ENCODE data around the gene UNC50. TPM values are rescaled to one million over a fixed set of nuclear protein-coding genes. Genes with fewer than 3 reads are reported as not detected.

The UNC50 gene
- total RNA-seq, 1 donor from 2014 or later: 74.6 TPM

- H3K4me3 Mint-ChIP-seq: no peak overlapping the region
- no peaks in the 10 kb centered on the region for H3K9me3 Mint-ChIP-seq
- no peaks in the 10 kb centered on the region for H3K79me2 ChIP-seq (ENCODE audit: low read depth)
- no peak overlapping the region for H3K4me2 ChIP-seq
- H3K27ac Mint-ChIP-seq: no peak overlapping the region
- no peaks in the 10 kb centered on the region for H3K27me3 ChIP-seq
- peaks cover 10% of the 10 kb centered on the region for H3K36me3 Mint-ChIP-seq
- no peaks in the 10 kb centered on the region for H3K36me3 ChIP-seq
- no peaks in the 10 kb centered on the region for H3F3A ChIP-seq (ENCODE audit: low read depth)
- H3K4me1 ChIP-seq: no peaks in the 10 kb centered on the region
- H2AFZ ChIP-seq (replicated peaks): no peak overlapping the region
- H3K9me3 ChIP-seq (ENCODE audit: low read depth): no peaks in the 10 kb centered on the region
- no peak overlapping the region for H3K9ac ChIP-seq
- TF ChIP-seq EZH2 (IDR thresholded peaks at IDR 0.05) (no peak), CTCF (IDR thresholded peaks at IDR 0.05) (no peak), EZH2phosphoT487 (IDR thresholded peaks at IDR 0.05) (no peak)
- no peaks in the 10 kb centered on the region for H3K4me1 Mint-ChIP-seq
- H3K27ac ChIP-seq: no peak overlapping the region
- peaks cover 5% of the 10 kb centered on the region for H3K27me3 Mint-ChIP-seq (ENCODE audit: insufficient read depth, low read depth)
- no peak overlapping the region for H3K4me3 ChIP-seq
- DNase-seq (ENCODE audit: low spot score): no peak
- H4K20me1 ChIP-seq (ENCODE audit: low read depth): no peaks in the 10 kb centered on the region
Measured at GRCh38 chr2:98565941-98566340, 42.4 kb upstream of the UNC50 start.

- Mint-ChIP-seq H3K36me3 (peaks cover 12% of the 10 kb centered on the region), H3K27me3 (ENCODE audit: insufficient read depth, low read depth) (peaks cover 5% of the 10 kb centered on the region), H3K9me3 (no peaks in the 10 kb centered on the region), H3K4me3 (no peak overlapping the region), H3K27ac (no peak overlapping the region), H3K4me1 (no peaks in the 10 kb centered on the region)
- Histone ChIP-seq H3K9ac (no peak overlapping the region), H3K4me1 (no peaks in the 10 kb centered on the region), H3K4me3 (no peak overlapping the region), H4K20me1 (ENCODE audit: low read depth) (no peaks in the 10 kb centered on the region), H3K27ac (no peak overlapping the region), H3K27me3 (no peaks in the 10 kb centered on the region), H3K4me2 (no peak overlapping the region), H3K36me3 (no peaks in the 10 kb centered on the region), H3F3A (ENCODE audit: low read depth) (no peaks in the 10 kb centered on the region), H3K79me2 (ENCODE audit: low read depth) (no peaks in the 10 kb centered on the region), H2AFZ (replicated peaks) (no peak overlapping the region), H3K9me3 (ENCODE audit: low read depth) (no peaks in the 10 kb centered on the region)
- no peak for DNase-seq (ENCODE audit: low spot score)
- no peak for TF ChIP-seq EZH2phosphoT487 (IDR thresholded peaks at IDR 0.05)
Measured at GRCh38 chr2:98568161-98568956, 40.0 kb upstream of the UNC50 start.

GRCh38 chr2:98569197-98569793, 39.1 kb upstream of the UNC50 start:
- Histone ChIP-seq H2AFZ (replicated peaks) (no peak overlapping the region), H3K4me3 (no peak overlapping the region), H3K9ac (no peak overlapping the region), H3F3A (ENCODE audit: low read depth) (no peaks in the 10 kb centered on the region), H3K27ac (no peak overlapping the region), H4K20me1 (ENCODE audit: low read depth) (no peaks in the 10 kb centered on the region), H3K9me3 (ENCODE audit: low read depth) (no peaks in the 10 kb centered on the region), H3K79me2 (ENCODE audit: low read depth) (no peaks in the 10 kb centered on the region), H3K4me2 (no peak overlapping the region), H3K4me1 (no peaks in the 10 kb centered on the region), H3K36me3 (no peaks in the 10 kb centered on the region), H3K27me3 (no peaks in the 10 kb centered on the region)
- Mint-ChIP-seq H3K27me3 (ENCODE audit: insufficient read depth, low read depth) (peaks cover 5% of the 10 kb centered on the region), H3K4me3 (no peak overlapping the region), H3K4me1 (no peaks in the 10 kb centered on the region), H3K9me3 (no peaks in the 10 kb centered on the region), H3K27ac (no peak overlapping the region), H3K36me3 (peaks cover 16% of the 10 kb centered on the region)
- no peak for TF ChIP-seq EZH2 (IDR thresholded peaks at IDR 0.05)
- TF ChIP-seq CTCF (IDR thresholded peaks at IDR 0.05): peak; percentile 90
- TF ChIP-seq EZH2phosphoT487 (IDR thresholded peaks at IDR 0.05): no peak
- DNase-seq (ENCODE audit: low spot score): peak; percentile 59

GRCh38 chr2:98569915-98570314, 38.5 kb upstream of the UNC50 start:
- Histone ChIP-seq H3K4me1 (no peaks in the 10 kb centered on the region), H3F3A (ENCODE audit: low read depth) (no peaks in the 10 kb centered on the region), H3K4me3 (no peak overlapping the region), H2AFZ (replicated peaks) (no peak overlapping the region), H4K20me1 (ENCODE audit: low read depth) (no peaks in the 10 kb centered on the region), H3K27me3 (no peaks in the 10 kb centered on the region), H3K36me3 (no peaks in the 10 kb centered on the region), H3K9ac (no peak overlapping the region), H3K79me2 (ENCODE audit: low read depth) (no peaks in the 10 kb centered on the region), H3K9me3 (ENCODE audit: low read depth) (no peaks in the 10 kb centered on the region), H3K27ac (no peak overlapping the region), H3K4me2 (no peak overlapping the region)
- peaks cover 5% of the 10 kb centered on the region for H3K27me3 Mint-ChIP-seq (ENCODE audit: insufficient read depth, low read depth)
- H3K27ac Mint-ChIP-seq: no peak overlapping the region
- no peaks in the 10 kb centered on the region for H3K9me3 Mint-ChIP-seq
- DNase-seq (ENCODE audit: low spot score): no peak
- TF ChIP-seq EZH2 (IDR thresholded peaks at IDR 0.05): no peak
- TF ChIP-seq EZH2phosphoT487 (IDR thresholded peaks at IDR 0.05): no peak
- no peak for TF ChIP-seq CTCF (IDR thresholded peaks at IDR 0.05)
- no peaks in the 10 kb centered on the region for H3K4me1 Mint-ChIP-seq
- H3K4me3 Mint-ChIP-seq: no peak overlapping the region
- peaks cover 16% of the 10 kb centered on the region for H3K36me3 Mint-ChIP-seq
